Head of caudate nucleus (tissue), 42 donors: ENCODE measurements around the gene KDF1.
"Not testable (repeated sequence)": the region's sequence is repeated elsewhere in the genome, so short reads cannot be mapped to it uniquely, and the experiment has no call there.

Experiments used
- DNase-seq, 42 donors: peaks; one replicate each; pipeline versions ENCODE4 v3.0.0 to v3.0.0-alpha.2; 2020 to 2021; ENCODE audit warnings: mixed read lengths in 7 of 42
- intact Hi-C: fragments of 100-400 bp; cut with DNase I; formaldehyde crosslinking; loops from one replicate; pipeline ENCODE4 v1.15.0; 2022

The KDF1 gene

DNA sequence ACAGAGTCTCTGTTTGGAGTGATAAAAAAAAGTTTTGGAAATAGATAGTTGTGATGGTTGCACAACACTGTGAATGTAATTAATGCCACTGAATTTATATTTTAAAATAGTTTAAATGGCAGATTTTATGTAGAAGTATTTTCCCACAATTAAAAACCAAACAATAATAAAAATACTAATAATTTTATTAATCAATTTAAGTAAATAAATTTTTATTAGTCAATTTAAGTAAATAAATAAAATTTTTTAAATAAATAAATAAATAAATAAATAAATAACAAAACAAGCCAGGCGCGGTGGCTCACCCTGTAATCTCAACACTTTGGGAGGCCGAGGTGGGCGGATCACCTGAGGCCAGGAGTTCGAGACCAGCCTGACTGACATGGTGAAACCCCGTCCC lies 4.9 kb upstream of the KDF1 start:
- intact Hi-C loops = no loop called here
- DNase-seq = peak in 1 of 42 donors; percentile 41

DNA sequence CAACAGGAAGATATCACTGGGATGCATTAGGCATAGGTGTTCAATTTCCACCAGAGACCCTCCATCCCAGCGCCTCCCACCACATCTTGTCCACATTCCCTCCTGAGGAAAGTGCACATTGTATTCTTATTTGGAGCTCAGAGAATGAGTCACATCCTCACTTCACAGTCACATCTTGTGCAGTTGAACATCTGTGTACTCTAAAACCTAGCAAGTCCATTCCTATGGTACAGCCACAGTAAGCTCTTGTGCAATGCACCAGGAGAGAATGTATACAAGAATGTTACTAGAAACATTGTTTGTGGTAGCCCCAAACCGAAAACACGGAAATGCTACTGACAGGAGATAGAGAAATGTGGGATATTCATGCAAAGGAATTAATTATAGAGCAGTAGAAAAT lies 1.6 kb upstream of the KDF1 start:
- intact Hi-C loops = no loop called here
- no peak for DNase-seq

DNA sequence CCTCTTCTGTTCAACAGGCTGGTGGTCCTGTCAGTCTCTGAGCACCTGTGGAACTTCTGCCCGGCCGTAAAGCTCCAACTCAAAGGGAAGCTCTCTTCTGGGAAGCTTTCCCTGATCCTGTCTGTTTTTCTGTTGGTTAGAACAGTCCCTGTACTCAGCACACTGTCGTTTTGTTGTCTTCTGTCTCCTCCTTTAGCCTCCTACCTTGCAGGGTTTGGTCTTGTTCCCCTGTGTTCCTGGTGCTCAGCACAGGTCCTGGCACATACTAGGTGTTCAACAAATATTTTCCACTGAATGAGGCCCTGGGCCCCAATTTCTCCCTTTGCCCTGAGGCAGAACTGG lies 328 bp upstream of the KDF1 start:
- intact Hi-C loops = no loop called here
- DNase-seq = no peak

DNA sequence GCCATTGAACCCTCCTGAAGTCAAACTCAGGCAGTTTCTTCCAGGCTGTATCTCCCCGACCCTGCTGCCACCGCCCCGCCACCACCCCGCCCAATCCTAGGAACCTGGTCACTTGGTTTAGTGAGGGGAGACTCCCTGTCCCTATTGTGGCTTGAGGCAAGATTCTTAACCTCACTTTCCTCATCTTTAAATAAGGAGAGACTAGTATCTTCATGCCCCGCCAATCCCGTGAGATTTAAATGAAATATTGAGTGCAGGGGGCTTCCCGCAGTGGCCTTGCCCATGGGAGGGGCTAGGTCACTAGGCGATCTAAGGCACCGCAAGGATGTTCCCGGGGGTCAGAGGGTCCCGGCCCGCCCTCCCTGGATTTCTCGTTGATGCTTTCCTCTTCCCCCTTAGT lies 998 bp downstream of the KDF1 start:
- intact Hi-C loops = no loop called here
- DNase-seq = no peak

DNA sequence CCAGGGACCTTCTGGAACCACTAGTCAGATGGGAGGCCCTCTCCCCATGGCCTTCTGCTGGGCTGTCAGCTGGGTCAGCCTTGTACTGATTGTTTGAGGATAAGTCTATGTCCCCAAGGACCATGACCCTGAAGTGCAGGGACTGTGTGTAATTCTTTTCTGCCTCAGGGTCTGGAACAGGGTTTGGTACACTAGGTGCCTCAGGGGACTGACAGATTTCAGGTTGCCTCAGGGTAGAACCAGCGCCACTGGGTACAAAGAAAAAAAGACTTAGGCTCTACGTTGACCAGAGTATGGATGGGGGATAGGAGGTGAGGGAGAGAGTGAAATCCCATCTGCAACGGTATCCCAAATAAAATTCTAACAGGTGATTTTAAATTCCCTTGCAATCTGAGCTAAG lies 3.0 kb downstream of the KDF1 start:
- intact Hi-C loops = no loop called here
- DNase-seq = no peak

GRCh38 chr1:26956321-26956720 lies 3.9 kb downstream of the KDF1 start:
- intact Hi-C loops = no loop called here
- DNase-seq = no peak

- DNase-seq = no peak
- intact Hi-C loops = no loop called here
Observed at GRCh38 chr1:26953374-26953773, 6.9 kb downstream of the KDF1 start.

- DNase-seq = no peak
- intact Hi-C loops = no loop called here
Observed at GRCh38 chr1:26951821-26952497, 8.3 kb downstream of the KDF1 start.

DNA sequence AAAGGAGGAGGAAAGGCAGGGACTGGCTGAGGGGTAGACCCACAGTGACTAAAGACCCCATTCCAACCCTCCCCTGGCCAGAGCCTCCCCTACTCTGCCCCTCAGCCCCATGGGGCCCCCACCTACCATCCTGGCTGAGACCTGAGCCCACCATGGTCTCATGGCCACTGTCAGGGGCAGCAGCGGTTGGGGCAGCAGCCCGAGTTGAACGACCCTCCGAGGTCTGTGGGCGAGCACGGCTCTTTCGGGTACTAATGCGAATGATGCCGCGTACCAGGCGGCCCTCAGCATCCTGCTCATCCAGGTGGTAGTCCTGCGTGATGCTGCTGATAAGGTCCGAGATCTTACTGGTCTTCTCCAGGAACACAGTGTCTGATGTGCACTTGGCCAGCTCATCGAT lies 9.1 kb downstream of the KDF1 start:
- DNase-seq = no peak
- intact Hi-C loops = no loop called here

DNA sequence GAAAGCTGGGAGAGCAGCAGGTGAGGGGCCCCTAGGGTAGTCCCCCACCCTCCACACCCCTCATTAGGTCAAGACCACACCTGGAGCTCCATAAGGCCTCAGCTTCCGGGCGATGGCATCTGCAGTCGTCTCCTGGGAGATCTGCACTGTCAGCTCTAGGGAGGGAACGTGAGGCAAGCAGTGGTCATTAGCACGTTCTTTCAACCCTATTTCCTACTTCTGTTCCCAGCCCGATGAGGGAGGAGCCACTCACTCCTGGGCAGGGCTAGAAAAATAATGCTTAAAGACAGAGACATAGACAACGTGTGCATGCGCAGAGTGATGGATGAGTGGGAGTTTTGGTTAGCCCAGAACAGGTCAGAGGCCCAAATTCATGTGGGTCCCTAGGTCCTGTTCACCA lies 9.7 kb downstream of the KDF1 start:
- intact Hi-C loops = no loop called here
- DNase-seq = no peak

DNA sequence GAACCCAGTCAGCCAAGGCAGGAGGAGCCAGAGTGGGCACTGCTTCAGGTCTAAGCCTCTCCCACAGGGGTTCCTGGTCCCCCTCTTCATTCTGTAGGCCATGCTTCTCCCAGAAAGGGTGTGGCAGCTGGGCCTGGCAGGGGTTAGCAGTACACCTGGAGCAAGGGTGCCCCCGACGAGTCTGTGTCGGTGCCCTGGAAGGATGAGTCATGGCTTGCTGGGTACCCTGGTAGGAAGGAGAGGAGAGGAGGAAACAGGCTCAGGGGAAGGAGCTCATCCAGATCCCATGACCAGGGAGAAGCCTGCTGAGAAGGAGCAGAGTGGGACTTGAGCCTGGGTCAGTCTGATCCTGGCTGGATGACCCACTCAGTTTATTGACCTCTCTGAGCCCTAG lies 10.3 kb downstream of the KDF1 start:
- no peak for DNase-seq
- intact Hi-C loops = no loop called here

DNA sequence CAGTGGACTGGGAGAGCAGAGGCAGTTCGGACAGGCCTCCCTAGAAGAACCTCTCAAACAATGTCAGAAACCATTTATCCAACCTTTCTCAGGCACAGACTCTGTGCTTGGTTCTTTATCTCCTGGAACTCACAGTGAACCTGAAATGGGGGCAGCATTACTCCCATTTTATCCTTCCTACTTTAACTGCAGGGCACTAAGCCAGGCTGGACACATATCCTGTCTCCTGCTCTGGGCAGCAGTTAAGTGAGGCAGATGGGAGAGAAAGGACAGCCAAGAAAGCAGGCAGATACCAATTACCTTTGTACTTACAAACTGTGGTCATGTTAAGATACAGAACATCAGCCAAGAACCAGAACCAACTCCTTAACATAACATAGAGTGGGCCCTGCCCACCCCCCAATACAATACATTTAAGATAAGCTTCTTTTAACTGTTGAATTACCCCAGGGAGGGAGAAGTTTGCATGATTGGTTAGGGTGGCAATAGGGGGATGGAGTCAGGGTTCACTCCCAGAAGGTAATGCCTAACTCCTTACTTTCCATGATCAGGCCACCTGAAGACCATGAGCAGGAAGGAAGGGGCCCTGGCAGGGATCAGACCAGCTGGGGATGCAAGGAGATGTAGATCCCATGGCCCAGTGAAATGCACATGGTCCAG lies 10.9 kb downstream of the KDF1 start:
- intact Hi-C loops = no loop called here
- no peak for DNase-seq

- DNase-seq, intact Hi-C loops: not testable (repeated sequence)
Observed at GRCh38 chr1:26948725-26949057, 11.6 kb downstream of the KDF1 start.

DNA sequence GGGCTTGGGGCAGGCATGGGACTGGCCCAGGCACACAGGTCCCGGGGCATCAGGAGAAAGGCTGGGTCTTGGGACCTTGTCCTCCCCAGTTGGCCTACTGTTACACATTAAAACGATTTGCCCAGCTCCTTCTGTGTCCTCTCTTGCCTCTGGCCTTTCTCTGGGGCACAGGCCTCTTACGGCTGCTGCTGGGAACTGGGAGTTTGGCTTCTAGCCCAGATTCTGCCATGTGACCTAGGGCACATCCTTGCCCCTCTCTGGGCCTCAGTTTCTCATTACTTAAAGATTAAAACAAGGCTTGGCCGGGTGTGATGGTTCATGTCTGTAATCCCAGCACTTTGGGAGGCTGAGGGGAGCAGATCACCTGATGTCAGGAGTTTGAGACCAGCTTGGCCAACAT lies 14.0 kb downstream of the KDF1 start:
- peak in 6 of 42 donors; percentile 3 to 36 (median 16) for DNase-seq
- intact Hi-C loops = no loop called here

DNA sequence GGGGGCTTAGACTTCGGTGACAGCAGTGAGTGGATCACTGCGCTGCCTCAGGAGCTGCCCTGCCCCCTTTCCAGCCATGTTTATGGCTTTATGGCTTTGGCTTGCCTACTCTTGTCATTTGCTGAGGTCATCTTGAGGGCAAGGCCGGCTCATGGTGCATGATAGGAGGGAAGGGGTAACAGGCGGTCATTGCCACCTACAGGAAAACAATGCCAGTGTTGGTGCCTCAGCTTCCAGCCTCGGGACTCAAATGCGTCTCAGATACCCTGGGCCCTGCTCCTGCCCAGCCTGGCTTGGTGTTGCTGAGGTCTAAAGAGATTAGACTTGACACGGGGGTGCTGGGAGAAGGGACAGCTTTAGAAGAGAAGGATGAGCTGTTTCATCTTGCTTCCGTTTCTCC lies 14.5 kb downstream of the KDF1 start:
- no peak for DNase-seq

DNA sequence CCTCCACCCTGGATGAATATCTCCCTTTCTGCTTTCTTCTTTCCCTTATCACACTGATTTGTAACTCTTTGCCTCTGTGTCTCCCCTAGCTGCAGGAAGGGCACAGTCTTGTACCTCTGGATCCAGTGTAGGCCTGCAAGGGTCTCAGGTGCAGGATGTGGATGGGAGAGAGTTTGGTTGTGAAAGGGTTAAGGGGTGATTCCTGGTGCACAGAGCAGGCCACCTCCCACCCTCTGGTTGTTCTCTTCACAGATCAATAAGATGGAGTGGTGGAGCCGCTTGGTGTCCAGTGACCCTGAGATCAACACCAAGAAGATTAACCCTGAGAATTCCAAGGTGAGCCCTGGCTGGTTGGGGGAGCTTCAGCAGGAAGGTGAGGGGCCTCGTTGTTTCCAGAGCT lies 15.1 kb downstream of the KDF1 start:
- no peak for DNase-seq
- intact Hi-C loops = no loop called here

More for the DNA sequence above, 14.5 kb downstream of the KDF1 start:
- intact Hi-C loops = no loop called here

GRCh38 chr1:26942656-26943055 lies 17.6 kb downstream of the KDF1 start:
- intact Hi-C loops = no loop called here
- no peak for DNase-seq

DNA sequence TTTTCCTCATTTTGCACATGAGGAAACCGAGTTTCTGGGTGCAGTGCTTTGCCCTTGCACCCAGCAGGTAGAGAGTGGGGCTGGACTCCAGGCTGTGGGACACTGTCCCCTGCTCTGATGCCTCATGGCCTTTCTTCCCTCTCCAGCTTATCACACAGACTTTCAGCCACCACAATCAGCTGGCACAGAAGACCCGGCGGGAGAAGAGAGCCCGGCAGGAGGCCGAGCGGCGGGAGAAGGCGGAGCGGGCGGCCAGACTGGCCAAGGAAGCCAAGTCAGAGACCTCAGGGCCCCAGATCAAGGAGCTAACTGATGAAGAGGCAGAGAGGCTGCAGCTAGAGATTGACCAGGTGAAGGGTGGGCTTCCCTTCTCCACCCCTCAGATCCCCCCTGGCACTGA lies 19.0 kb downstream of the KDF1 start:
- intact Hi-C loops = no loop called here
- DNase-seq = no peak

GRCh38 chr1:26938659-26939025 lies 21.6 kb downstream of the KDF1 start:
- intact Hi-C loops = no loop called here
- DNase-seq = no peak

DNA sequence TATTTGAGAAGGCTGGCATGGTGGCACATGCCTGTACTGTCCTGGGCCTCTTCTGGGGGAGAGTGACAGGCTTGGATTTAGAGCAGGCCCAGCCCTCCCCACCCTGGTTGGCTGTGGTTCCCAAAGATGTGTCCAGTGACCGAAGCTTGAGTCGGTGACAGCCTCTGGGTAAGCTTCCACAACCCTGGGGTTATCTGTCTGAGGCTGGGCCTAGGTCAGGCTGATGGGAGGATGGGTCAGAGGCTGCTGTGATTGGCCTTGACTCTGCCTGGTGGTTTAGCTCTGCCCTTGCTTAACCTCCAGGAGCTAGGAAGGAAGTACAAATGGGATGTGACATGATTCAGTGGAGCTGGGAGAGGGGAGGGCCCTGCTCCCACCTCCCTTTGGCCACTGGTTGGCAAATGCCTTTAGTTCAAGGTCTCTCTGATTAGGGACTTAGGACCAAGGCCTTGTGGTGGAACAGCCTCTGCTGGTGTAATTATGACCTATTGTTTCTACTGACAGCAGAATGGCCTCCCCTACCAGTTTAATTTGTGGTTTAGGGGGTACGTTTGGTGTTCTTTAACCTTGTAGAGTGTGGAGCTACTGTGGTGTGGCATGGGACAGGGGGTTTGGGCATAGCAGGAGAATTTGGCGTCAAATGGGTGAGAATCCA lies 22.1 kb downstream of the KDF1 start:
- no peak for DNase-seq
- intact Hi-C loops = no loop called here

GRCh38 chr1:26936823-26937222 lies 23.4 kb downstream of the KDF1 start:
- intact Hi-C loops = no loop called here
- no peak for DNase-seq
